DOHH2 (cell line): ENCODE measurements around the gene RARB.

ENCODE experiments used
- EZH2phosphoT487 ChIP-seq: fragments of 200-600 bp; sonication (generic); IDR thresholded peaks from 2 replicates; pipeline ENCODE4 v1.6.1; 2017; ENCODE audit warnings: borderline replicate concordance, mild to moderate bottlenecking, antibody characterized with exemption, low read length, moderate library complexity, mixed read lengths
- TF ChIP-seq, protein P1 (sequence below): fragments of 200-600 bp; sonication (generic); IDR thresholded peaks from one replicate; pipeline ENCODE4 v1.5.1; 2014; ENCODE audit warnings: antibody characterized with exemption, mild to moderate bottlenecking, low read depth, low read length; ENCODE audit not compliant: poor library complexity, severe bottlenecking

DNA sequence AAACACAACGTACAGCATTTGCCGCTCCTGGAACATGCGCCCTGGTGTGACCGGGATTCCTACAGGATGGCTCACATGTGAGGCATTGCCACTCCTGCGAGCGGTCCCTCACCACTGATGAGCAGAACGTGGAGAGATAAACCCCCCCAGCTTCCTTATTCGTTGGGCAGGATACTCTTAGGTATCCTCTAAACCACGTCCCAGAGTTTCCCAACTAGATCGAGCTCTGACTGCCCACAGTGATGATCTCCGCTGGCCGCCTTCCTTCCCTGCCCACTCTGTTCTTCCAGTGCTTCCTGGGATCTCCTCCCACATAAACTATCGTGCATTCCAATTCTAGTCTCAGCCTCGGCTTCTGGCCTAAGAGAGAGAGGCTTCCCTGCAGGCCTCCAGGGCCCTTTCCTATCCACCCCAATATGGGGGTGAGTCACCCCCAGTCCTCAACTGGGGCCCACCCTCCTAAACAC is 144.9 kb downstream of the RARB start:
- TF ChIP-seq, protein P1, sequence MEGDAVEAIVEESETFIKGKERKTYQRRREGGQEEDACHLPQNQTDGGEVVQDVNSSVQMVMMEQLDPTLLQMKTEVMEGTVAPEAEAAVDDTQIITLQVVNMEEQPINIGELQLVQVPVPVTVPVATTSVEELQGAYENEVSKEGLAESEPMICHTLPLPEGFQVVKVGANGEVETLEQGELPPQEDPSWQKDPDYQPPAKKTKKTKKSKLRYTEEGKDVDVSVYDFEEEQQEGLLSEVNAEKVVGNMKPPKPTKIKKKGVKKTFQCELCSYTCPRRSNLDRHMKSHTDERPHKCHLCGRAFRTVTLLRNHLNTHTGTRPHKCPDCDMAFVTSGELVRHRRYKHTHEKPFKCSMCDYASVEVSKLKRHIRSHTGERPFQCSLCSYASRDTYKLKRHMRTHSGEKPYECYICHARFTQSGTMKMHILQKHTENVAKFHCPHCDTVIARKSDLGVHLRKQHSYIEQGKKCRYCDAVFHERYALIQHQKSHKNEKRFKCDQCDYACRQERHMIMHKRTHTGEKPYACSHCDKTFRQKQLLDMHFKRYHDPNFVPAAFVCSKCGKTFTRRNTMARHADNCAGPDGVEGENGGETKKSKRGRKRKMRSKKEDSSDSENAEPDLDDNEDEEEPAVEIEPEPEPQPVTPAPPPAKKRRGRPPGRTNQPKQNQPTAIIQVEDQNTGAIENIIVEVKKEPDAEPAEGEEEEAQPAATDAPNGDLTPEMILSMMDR, result no peak
- TF ChIP-seq EZH2phosphoT487, result no peak
